T-cell (primary cell): ENCODE data around the gene SLC25A10. TPM values are rescaled to one million over a fixed set of nuclear protein-coding genes. Genes with fewer than 3 reads are reported as not detected.
A peak's percentile ranks its signal among the peaks of the same experiment; 100 is the strongest.

Experiments used
- ATAC-seq, 4 experiments: fragments of 200-7000 bp in 3 of 4; fragments of 150-1000 bp in 1 of 4; cut with Tn5 transposase; replicated peaks in 1 of 4; 1 replicate in 3 of 4; 2 replicates in 1 of 4; pipeline ENCODE4 v1.10.0; 2021; ENCODE audit warnings: moderate library complexity in 3 of 4, mild to moderate bottlenecking in 2 of 4, moderate number of reproducible peaks in 1 of 4
- CTCF ChIA-PET, 2 donors: fragments of 300-600 bp; sonication (Branson Sonifier 250); formaldehyde crosslinking; loops; one replicate each; lab custom pipeline; 2022; ENCODE audit warnings: antibody characterized with exemption in 2 of 2; lab: Charles Lee
- POLR2A ChIA-PET, 2 donors: fragments of 300-600 bp; sonication (Branson Sonifier 250); formaldehyde crosslinking; loops; one replicate each; lab custom pipeline; 2022; ENCODE audit warnings: antibody characterized with exemption in 2 of 2; lab: Charles Lee
- DNase-seq, 35 experiments: peaks; one replicate each; pipeline versions ENCODE4 v3.0.0 to v3.0.0-alpha.2; 2013 to 2023
- H3K27ac ChIP-seq: one replicate; pipeline ENCODE4 v1.5.1; 2013; ENCODE audit warnings: low read length
- H3K27me3 ChIP-seq, 2 experiments: replicated peaks in 1 of 2; 1 replicate in 1 of 2; 2 replicates in 1 of 2; pipeline versions ENCODE4 v1.6.1 to v1.7.0; 2013; ENCODE audit warnings: low read length in 1 of 2, mixed read lengths in 1 of 2; ENCODE audit not compliant: control insufficient read depth in 2 of 2, insufficient read depth in 2 of 2; ENCODE audit errors: extremely low read depth in 1 of 2
- H3K36me3 ChIP-seq, 2 donors: 1 replicate in 1 of 2; 2 replicates in 1 of 2; pipeline versions ENCODE4 v1.6.1 to v1.7.0; 2013; ENCODE audit warnings: low read length in 1 of 2; ENCODE audit not compliant: control insufficient read depth in 2 of 2, insufficient read depth in 1 of 2; ENCODE audit errors: extremely low read depth in 1 of 2
- H3K4me1 ChIP-seq, 2 experiments: 1 replicate in 1 of 2; 2 replicates in 1 of 2; pipeline versions ENCODE4 v1.6.1 to v1.7.0; 2013; ENCODE audit warnings: low read length in 2 of 2, mixed read lengths in 1 of 2; ENCODE audit not compliant: insufficient read depth in 2 of 2, control insufficient read depth in 1 of 2; ENCODE audit errors: extremely low read depth in 1 of 2
- H3K4me3 ChIP-seq, 2 donors: 1 replicate in 1 of 2; 2 replicates in 1 of 2; pipeline versions ENCODE4 v1.5.1 to v1.7.0; 2013; ENCODE audit warnings: mild to moderate bottlenecking in 2 of 2, low read length in 1 of 2, moderate library complexity in 1 of 2; ENCODE audit not compliant: control insufficient read depth in 1 of 2; ENCODE audit errors: extremely low read depth in 1 of 2
- H3K9me3 ChIP-seq: 2 replicates; pipeline ENCODE4 v1.7.0; 2013
- H3K27ac Mint-ChIP-seq, 2 donors: one replicate each; pipeline ENCODE4 v1.8.0; 2020 to 2021; ENCODE audit warnings: mild to moderate bottlenecking in 2 of 2, mixed read lengths in 2 of 2
- H3K27me3 Mint-ChIP-seq, 2 donors: one replicate each; pipeline ENCODE4 v1.8.0; 2021 to 2022; ENCODE audit warnings: mixed read lengths in 2 of 2
- H3K36me3 Mint-ChIP-seq: one replicate; pipeline ENCODE4 v1.8.0; 2021; ENCODE audit warnings: mixed read lengths
- H3K4me1 Mint-ChIP-seq, 3 donors: one replicate each; pipeline ENCODE4 v1.8.0; 2020 to 2022; ENCODE audit warnings: mixed read lengths in 3 of 3, mild to moderate bottlenecking in 1 of 3
- H3K4me3 Mint-ChIP-seq, 3 donors: one replicate each; pipeline ENCODE4 v1.8.0; 2020 to 2022; ENCODE audit warnings: mild to moderate bottlenecking in 3 of 3, mixed read lengths in 3 of 3, moderate library complexity in 3 of 3
- H3K9me3 Mint-ChIP-seq, 3 donors: one replicate each; pipeline ENCODE4 v1.8.0; 2020 to 2022; ENCODE audit warnings: mixed read lengths in 3 of 3
- WGBS: methylation state at CpG from one replicate; pipeline ENCODE4 v1.1.5; 2013; ENCODE audit warnings: missing lambda C conversion rate; ENCODE audit not compliant: insufficient coverage; 5-methylcytosine and 5-hydroxymethylcytosine counted together
- total RNA-seq, 35 experiments: library from RNA in 6 of 35; stranded (reverse) in 6 of 35; fragments of 120-200 nt in 1 of 35; gene quantifications; one replicate each; pipeline versions ENCODE4 v1.2.1 to v1.2.4 and lab custom pipeline; 2013 to 2026

SLC25A10 gene
- total RNA-seq (1 to 10 TPM; 3.3 to 8.3 (median 7.4) TPM), total RNA-seq (lab: John Stamatoyannopoulos, UW) (0.38 to 8.7 (median 1.0) reads per million in 29 experiments)
- total RNA-seq (2013), result 2.0 TPM

- Mint-ChIP-seq H3K27ac (peak within 1 kb of the TSS; percentile 44 to 45), H3K36me3 (peaks cover under 1% of the 10 kb centered on the region), H3K4me1 (peaks cover 14 to 22% (median 17%) of the 10 kb centered on the region in 3 donors), H3K9me3 (no peaks in the 10 kb centered on the region), H3K4me3 (peak within 1 kb of the TSS; percentile 73 to 85 (median 82)), H3K27me3 (no peaks in the 10 kb centered on the region)
- ATAC-seq (peak; percentile 87 to 91 (median 88)), DNase-seq (peak; percentile 32 to 87 (median 64))
- under 1% methylated on average over 89 of the region's 89 CpGs for WGBS
- H3K27ac ChIP-seq, result no peak within 1 kb of the TSS
- H3K9me3 ChIP-seq, result no peaks in the 10 kb centered on the region
- POLR2A ChIA-PET, result interaction anchor here in 1 of 2 donors (0.7 kb wide), 1 partner anchor 691 kb away, joined by 3 read pairs; no protein-coding TSS in a partner anchor
- H3K36me3 ChIP-seq, result peaks cover 4 to 9% of the 10 kb centered on the region in 2 donors
- peak within 1 kb of the TSS; percentile 49 to 60 for H3K4me3 ChIP-seq
- CTCF ChIA-PET, result interaction anchor here in 1 of 2 donors (0.6 kb wide), 1 partner anchor 143 kb away, joined by 4 read pairs; no protein-coding TSS in a partner anchor
- H3K4me1 ChIP-seq, result peaks cover 15 to 38% of the 10 kb centered on the region in 2 experiments
- H3K27me3 ChIP-seq, result peaks cover 0 to 3% of the 10 kb centered on the region in 2 experiments
Observed at GRCh38 chr17:81711814-81712467, at the start of gene SLC25A10. SLC25A10 (plus strand) TSS chr17:81712284; CDS start chr17:81712427, 143 bp downstream.

- H3K9me3 ChIP-seq, result no peaks in the 10 kb centered on the region
- DNase-seq (no peak), ATAC-seq (no peak)
- POLR2A ChIA-PET, result no interaction called here
- Mint-ChIP-seq H3K4me1 (peaks cover 38 to 52% (median 41%) of the 10 kb centered on the region in 3 donors), H3K36me3 (peaks cover 5% of the 10 kb centered on the region), H3K27me3 (no peaks in the 10 kb centered on the region), H3K4me3 (peak overlapping the region in 1 of 3 donors; percentile 20), H3K9me3 (no peaks in the 10 kb centered on the region), H3K27ac (peak overlapping the region in 1 of 2 donors; percentile 97)
- CTCF ChIA-PET, result no interaction called here
- H3K36me3 ChIP-seq, result peaks cover 0 to 15% of the 10 kb centered on the region in 2 donors
- H3K27me3 ChIP-seq, result no peaks in the 10 kb centered on the region
- H3K27ac ChIP-seq, result peak overlapping the region; percentile 31
- H3K4me1 ChIP-seq, result peaks cover 35 to 59% of the 10 kb centered on the region in 2 experiments
- 78% methylated on average over 6 of the region's 7 CpGs for WGBS
- H3K4me3 ChIP-seq, result no peak overlapping the region
Observed at GRCh38 chr17:81664051-81664470, 48.0 kb upstream of the SLC25A10 start.

- H3K27me3 Mint-ChIP-seq, result no peaks in the 10 kb centered on the region
- ATAC-seq (peak in 3 of 4 experiments; percentile 2 to 8 (median 3)), DNase-seq (peak in 14 of 35 experiments; percentile 21 to 55 (median 30))
- no peaks in the 10 kb centered on the region for H3K9me3 ChIP-seq
- no peaks in the 10 kb centered on the region for H3K9me3 Mint-ChIP-seq
- CTCF ChIA-PET, result no interaction called here
- H3K27ac ChIP-seq, result peak overlapping the region; percentile 61
- H3K27ac Mint-ChIP-seq, result peak overlapping the region; percentile 90 to 92
- no peaks in the 10 kb centered on the region for H3K27me3 ChIP-seq
- H3K4me3 ChIP-seq, result peak overlapping the region; percentile 69 to 83
- peaks cover 35 to 62% of the 10 kb centered on the region in 2 experiments for H3K4me1 ChIP-seq
- 28% methylated on average over 22 of the region's 30 CpGs for WGBS
- peaks cover 4 to 27% of the 10 kb centered on the region in 2 donors for H3K36me3 ChIP-seq
- H3K36me3 Mint-ChIP-seq, result peaks cover 5% of the 10 kb centered on the region
- H3K4me1 Mint-ChIP-seq, result peaks cover 38 to 52% (median 41%) of the 10 kb centered on the region in 3 donors
- H3K4me3 Mint-ChIP-seq, result peak overlapping the region; percentile 81 to 90 (median 85)
- POLR2A ChIA-PET, result interaction anchor here (0.5 to 0.6 kb wide), 3 partner anchors 160 to 615 kb away, joined by 3 to 13 read pairs (median 5); no protein-coding TSS in a partner anchor
Observed at GRCh38 chr17:81665205-81666091, 46.6 kb upstream of the SLC25A10 start.

GRCh38 chr17:81666092-81666341, 46.1 kb upstream of the SLC25A10 start:
- Mint-ChIP-seq H3K27me3 (no peaks in the 10 kb centered on the region), H3K36me3 (peaks cover 5% of the 10 kb centered on the region), H3K9me3 (no peaks in the 10 kb centered on the region), H3K4me1 (peaks cover 38 to 52% (median 41%) of the 10 kb centered on the region in 3 donors), H3K4me3 (peak overlapping the region; percentile 81 to 90 (median 85)), H3K27ac (peak overlapping the region; percentile 90 to 92)
- no peaks in the 10 kb centered on the region for H3K9me3 ChIP-seq
- peak overlapping the region; percentile 69 to 83 for H3K4me3 ChIP-seq
- ATAC-seq (peak; percentile 9 to 43 (median 40)), DNase-seq (peak in 6 of 35 experiments; percentile 13 to 49 (median 24))
- H3K27ac ChIP-seq, result peak overlapping the region; percentile 61
- under 1% methylated on average over 14 of the region's 16 CpGs for WGBS
- no peaks in the 10 kb centered on the region for H3K27me3 ChIP-seq
- ChIA-PET POLR2A (interaction anchor here (0.5 to 0.6 kb wide), 2 partner anchors 475 to 615 kb away, joined by 3 to 5 read pairs; no protein-coding TSS in a partner anchor), CTCF (no interaction called here)
- H3K36me3 ChIP-seq, result peaks cover 4 to 32% of the 10 kb centered on the region in 2 donors
- H3K4me1 ChIP-seq, result peaks cover 35 to 62% of the 10 kb centered on the region in 2 experiments

- DNase-seq (peak; percentile 83 to 97 (median 92)), ATAC-seq (peak; percentile 91 to 94 (median 93))
- POLR2A ChIA-PET, result interaction anchor here in 1 of 2 donors (0.6 kb wide), 1 partner anchor 476 kb away, joined by 3 read pairs; no protein-coding TSS in a partner anchor
- Mint-ChIP-seq H3K4me3 (peak within 1 kb of the TSS; percentile 81 to 90 (median 85)), H3K4me1 (peaks cover 38 to 52% (median 41%) of the 10 kb centered on the region in 3 donors), H3K36me3 (peaks cover 5% of the 10 kb centered on the region), H3K27me3 (no peaks in the 10 kb centered on the region), H3K9me3 (no peaks in the 10 kb centered on the region), H3K27ac (peak within 1 kb of the TSS; percentile 90 to 92)
- Histone ChIP-seq H3K4me3 (peak within 1 kb of the TSS; percentile 69 to 83), H3K4me1 (peaks cover 33 to 62% of the 10 kb centered on the region in 2 experiments), H3K36me3 (peaks cover 4 to 37% of the 10 kb centered on the region in 2 donors), H3K27ac (peak within 1 kb of the TSS; percentile 61), H3K9me3 (no peaks in the 10 kb centered on the region), H3K27me3 (no peaks in the 10 kb centered on the region)
- under 1% methylated on average over 96 of the region's 96 CpGs for WGBS
- CTCF ChIA-PET, result no interaction called here
Observed at GRCh38 chr17:81666342-81667191, 45.5 kb upstream of the SLC25A10 start, which contains the start of the genes CCDC137 and OXLD1. CCDC137 (plus strand) TSS chr17:81666737; CDS start chr17:81666767, 30 bp downstream. OXLD1 (minus strand) TSS chr17:81666605; CDS start chr17:81666577, 28 bp downstream.
